ENCODE measurements around the gene STT3A. TPM values are rescaled to one million over a fixed set of nuclear protein-coding genes. Genes with fewer than 3 reads are reported as not detected.

The STT3A gene
- total and polyA plus RNA-seq, 12 donors, result 19.5 to 83.9 (median 58.5) TPM

- Histone ChIP-seq H3K4me3 (no peak overlapping the region), H3K9me3 (no peaks in the 10 kb centered on the region), H3K36me3 (peaks cover 0 to 35% (median 0%) of the 10 kb centered on the region in 9 donors), H3K4me1 (no peaks in the 10 kb centered on the region), H3K27me3 (no peaks in the 10 kb centered on the region), H3K27ac (no peak overlapping the region)
- DNase-seq (no peak), ATAC-seq (no peak)
- TF ChIP-seq CTCF (IDR thresholded peaks at IDR 0.05), result no peak
- intact Hi-C loops (cut with DNase I), result no loop called here
- 95% methylated on average over 3 of the region's 3 CpGs for WGBS, 2 donors
Observed at GRCh38 chr11:125645871-125646270, 53.2 kb downstream of the STT3A start.

GRCh38 chr11:125649465-125650166 is 57.0 kb downstream of the STT3A start:
- no peaks in the 10 kb centered on the region for H3K4me1 ChIP-seq
- H3K27ac ChIP-seq, result no peak overlapping the region
- no peak overlapping the region for H3K4me3 ChIP-seq
- no peaks in the 10 kb centered on the region for H3K9me3 ChIP-seq
- peaks cover 0 to 30% (median 0%) of the 10 kb centered on the region in 9 donors for H3K36me3 ChIP-seq
- WGBS, 2 donors, result 91 to 94% methylated on average over 6 of the region's 6 CpGs
- DNase-seq (no peak), ATAC-seq (no peak)
- TF ChIP-seq CTCF (IDR thresholded peaks at IDR 0.05), result no peak
- no peaks in the 10 kb centered on the region for H3K27me3 ChIP-seq
- intact Hi-C loops (cut with DNase I), result no loop called here

GRCh38 chr11:125662689-125663088 is 70.0 kb downstream of the STT3A start:
- peaks cover 0 to 5% (median 0%) of the 10 kb centered on the region in 9 donors for H3K36me3 ChIP-seq
- intact Hi-C loops (cut with DNase I), result no loop called here
- DNase-seq, result no peak
- H3K27ac ChIP-seq, result no peak overlapping the region
- ATAC-seq, result no peak
- 94 to 98% methylated on average over 2 of the region's 2 CpGs for WGBS, 2 donors
- peaks cover 0 to 38% (median 3%) of the 10 kb centered on the region in 11 donors for H3K9me3 ChIP-seq
- no peaks in the 10 kb centered on the region for H3K4me1 ChIP-seq
- H3K27me3 ChIP-seq, result no peaks in the 10 kb centered on the region
- TF ChIP-seq CTCF (IDR thresholded peaks at IDR 0.05), result no peak
- no peak overlapping the region for H3K4me3 ChIP-seq

- Histone ChIP-seq H3K36me3 (peaks cover 0 to 5% (median 0%) of the 10 kb centered on the region in 9 donors), H3K27ac (no peak overlapping the region), H3K9me3 (peaks cover 0 to 38% (median 3%) of the 10 kb centered on the region in 11 donors), H3K4me3 (no peak overlapping the region), H3K4me1 (no peaks in the 10 kb centered on the region), H3K27me3 (no peaks in the 10 kb centered on the region)
- no peak for TF ChIP-seq CTCF (IDR thresholded peaks at IDR 0.05)
- WGBS, 2 donors, result 97 to 99% methylated on average over 3 of the region's 3 CpGs
- intact Hi-C loops (cut with DNase I), result no loop called here
- ATAC-seq, result no peak
- DNase-seq, result no peak
Observed at GRCh38 chr11:125663910-125664309, 71.3 kb downstream of the STT3A start.

Data from heart right ventricle (tissue), 16 donors.